Activated CD8-positive, alpha-beta memory T cell treated with anti-CD3 and anti-CD28 coated beads for 24 hours (primary cell): ENCODE data around the gene KIF23.

Source experiments
- DNase-seq: peaks from one replicate; pipeline ENCODE4 v3.0.0-alpha.2; 2020

The KIF23 gene

GRCh38 chr15:69395460-69395859, 18.7 kb upstream of the KIF23 start:
- DNase-seq: peak; percentile 51

- peak; percentile 53 for DNase-seq
These were observed 18.2 kb upstream of the KIF23 start for GRCh38 chr15:69395991-69396390.

GRCh38 chr15:69398491-69398891, 15.7 kb upstream of the KIF23 start:
- no peak for DNase-seq

- no peak for DNase-seq
These were observed 13.3 kb upstream of the KIF23 start for GRCh38 chr15:69400850-69401249.

- no peak for DNase-seq
These were observed 11.3 kb upstream of the KIF23 start for GRCh38 chr15:69402816-69403215.

DNA sequence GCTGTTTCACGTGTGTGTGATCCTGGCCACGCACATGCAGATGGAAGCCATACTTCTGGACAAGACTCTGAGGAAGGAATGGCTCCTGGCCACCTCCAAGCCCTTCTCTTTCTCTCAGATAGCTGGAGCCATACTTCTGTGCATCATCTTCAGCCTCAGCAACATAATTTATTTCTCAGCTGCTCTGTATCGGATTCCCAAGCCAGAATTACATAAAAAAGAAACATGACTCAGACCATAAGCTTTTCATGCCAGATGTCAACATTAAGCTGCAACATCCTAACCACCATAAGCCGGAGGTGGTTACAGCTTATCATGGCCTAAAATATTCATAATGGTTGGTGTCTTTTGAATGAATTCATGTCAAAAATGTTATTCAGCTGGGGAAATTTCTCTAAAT, 10.6 kb upstream of the KIF23 start:
- DNase-seq: no peak

- no peak for DNase-seq
These were observed 9.0 kb upstream of the KIF23 start for GRCh38 chr15:69405110-69405509.

- no peak for DNase-seq
These were observed 6.3 kb upstream of the KIF23 start for GRCh38 chr15:69407719-69408400.

DNA sequence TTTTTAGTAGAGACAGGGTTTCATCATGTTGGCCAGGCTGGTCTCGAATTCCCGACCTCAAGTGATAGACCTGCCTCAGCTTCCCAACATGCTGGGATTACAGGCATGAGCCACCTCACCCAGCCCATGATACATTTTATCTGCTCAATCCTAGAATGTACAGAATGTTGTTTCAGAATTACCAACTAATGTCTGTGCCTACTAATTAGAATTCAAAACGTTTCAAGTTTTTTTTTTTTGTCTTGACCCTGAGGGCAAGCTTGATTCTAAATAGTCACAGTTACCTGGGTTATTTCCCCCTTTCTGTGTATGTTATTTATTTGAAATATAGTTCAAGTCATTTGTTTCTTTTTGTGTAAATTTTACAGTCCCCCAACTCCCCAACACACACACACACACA, 5.3 kb upstream of the KIF23 start:
- DNase-seq: no peak

GRCh38 chr15:69410248-69410874, 3.8 kb upstream of the KIF23 start:
- DNase-seq: no peak

DNA sequence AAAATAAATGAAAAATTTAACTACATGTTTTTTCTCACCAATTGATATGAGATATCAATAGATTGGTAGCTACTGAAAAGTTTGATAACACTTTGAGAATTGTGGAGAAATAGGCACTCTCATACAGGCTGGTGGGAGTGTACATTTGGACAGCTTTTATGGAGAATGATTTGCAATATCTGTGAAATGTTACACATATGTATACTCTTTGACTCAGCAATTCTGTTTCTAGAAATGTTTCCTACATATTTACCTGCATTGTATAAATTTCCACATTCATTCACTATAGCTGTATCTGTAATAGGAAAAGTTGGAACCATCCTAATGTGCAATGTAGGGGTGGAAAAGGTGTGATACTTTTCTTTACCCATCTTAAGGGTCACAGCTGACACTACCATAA, 1.9 kb upstream of the KIF23 start:
- no peak for DNase-seq

DNA sequence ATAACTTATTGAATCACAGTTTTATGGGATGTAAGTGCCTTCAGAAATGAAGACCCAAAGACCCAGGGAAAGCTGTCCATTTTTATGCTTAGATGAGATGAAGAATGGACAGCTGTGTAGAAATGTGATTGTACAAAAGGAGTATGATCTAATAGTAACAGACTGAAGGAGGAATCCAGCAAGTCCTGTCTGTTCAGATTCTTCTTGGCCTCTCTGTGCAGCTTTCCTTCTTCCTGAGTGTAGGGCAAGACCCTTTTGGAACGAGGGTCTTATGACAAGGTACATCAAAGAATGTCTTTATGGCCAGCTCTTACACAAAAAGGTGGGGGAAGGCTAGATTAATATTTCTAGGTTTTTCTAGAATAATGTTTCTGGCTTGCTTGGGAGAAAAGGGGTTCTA, 1.4 kb upstream of the KIF23 start:
- DNase-seq: no peak

- no peak for DNase-seq
These were observed 585 bp downstream of the KIF23 start for GRCh38 chr15:69414701-69415167.

DNA sequence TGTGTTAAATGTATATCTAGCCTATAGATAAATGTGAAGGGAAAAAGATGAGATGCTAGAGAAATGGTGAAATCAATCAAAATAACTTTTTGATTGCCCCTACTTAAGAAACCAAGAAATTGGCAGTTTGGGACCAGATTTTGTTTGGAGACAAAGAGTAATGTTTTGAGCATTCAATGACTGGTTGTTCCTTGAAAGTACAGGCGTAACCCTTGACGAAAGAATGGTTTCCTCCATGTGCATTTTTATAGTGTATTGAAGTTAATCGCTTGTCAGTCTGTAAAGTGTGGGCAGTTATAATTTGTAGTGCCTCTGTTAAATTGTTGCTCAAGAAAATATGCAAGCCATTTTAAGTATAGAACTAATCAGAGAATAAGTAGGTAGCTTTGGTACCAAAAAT, 1.2 kb downstream of the KIF23 start:
- no peak for DNase-seq

- DNase-seq: no peak
These were observed 3.4 kb downstream of the KIF23 start for GRCh38 chr15:69417581-69417980.

DNA sequence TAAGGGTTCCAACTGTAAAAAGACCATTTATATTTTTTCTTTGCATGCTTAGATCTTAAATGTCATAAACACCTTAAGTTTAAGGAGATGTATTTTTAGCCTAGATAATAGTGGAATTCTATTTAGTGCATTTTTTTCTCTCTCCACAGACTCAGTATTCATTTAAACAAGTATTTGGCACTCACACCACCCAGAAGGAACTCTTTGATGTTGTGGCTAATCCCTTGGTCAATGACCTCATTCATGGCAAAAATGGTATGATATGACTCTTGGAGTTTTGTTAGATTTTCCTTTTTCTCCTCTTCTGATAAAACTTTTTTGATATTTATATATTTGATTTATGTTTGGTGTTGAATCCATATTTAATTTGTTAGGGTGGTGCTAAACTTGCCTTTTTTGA, 7.3 kb downstream of the KIF23 start:
- DNase-seq: no peak

- no peak for DNase-seq
These were observed 8.3 kb downstream of the KIF23 start for GRCh38 chr15:69422336-69422895.

DNA sequence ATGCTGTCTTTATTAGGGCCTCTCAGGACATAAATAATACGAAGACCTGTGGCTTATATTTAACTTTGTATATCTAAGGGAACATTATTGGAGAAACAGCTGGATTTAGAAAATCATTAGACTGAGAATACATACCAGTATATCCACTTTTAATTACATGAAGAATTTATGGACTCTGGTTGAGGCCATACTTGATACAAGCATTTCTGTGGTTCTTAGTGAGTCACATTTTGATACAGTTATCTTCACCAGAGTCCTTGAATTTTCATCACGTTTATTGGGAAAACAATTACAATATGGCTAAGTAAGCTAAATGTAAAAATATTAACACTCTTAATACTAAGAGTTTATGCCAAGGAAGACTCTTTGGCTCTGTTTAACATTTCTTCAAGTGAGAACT, 9.9 kb downstream of the KIF23 start:
- no peak for DNase-seq

GRCh38 chr15:69424748-69425413, 10.7 kb downstream of the KIF23 start:
- no peak for DNase-seq

DNA sequence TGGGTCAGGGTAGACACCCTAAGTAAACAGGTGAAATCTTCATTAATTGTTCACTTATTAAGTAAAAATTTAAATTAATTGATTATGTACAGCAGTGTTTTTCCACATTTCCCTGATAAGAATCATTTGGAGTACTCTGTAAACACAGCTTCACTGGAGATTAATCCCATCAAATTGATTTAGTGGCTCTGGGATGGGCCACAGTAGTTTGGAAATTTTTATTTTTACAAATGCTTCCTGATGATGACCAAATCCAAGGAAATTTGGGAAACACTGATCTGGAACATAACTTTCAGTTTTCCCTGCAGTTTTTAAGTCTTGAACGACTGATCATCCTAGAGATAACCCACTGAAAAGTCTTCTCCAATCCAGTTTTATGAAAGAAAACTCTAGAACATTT, 19.7 kb downstream of the KIF23 start:
- DNase-seq: no peak

DNA sequence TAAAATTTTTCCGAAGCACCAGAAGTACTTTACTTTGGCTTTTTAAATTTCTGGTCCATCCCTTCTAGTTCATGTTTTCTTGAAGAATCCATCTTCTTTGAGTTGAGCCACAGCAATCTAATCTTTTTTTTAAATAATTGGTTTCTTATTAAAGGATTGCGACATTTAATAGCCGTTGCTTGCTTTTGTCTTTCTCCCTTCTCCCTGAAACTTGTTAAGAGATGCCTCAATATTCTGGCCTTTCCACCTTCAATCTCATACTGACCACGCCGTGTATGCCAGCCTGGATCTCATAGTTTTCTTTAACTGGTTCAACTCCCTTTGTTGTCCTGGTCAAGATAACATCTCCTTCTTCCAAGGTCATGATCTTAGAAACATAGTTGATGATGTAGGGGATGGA, 20.1 kb downstream of the KIF23 start:
- no peak for DNase-seq

DNA sequence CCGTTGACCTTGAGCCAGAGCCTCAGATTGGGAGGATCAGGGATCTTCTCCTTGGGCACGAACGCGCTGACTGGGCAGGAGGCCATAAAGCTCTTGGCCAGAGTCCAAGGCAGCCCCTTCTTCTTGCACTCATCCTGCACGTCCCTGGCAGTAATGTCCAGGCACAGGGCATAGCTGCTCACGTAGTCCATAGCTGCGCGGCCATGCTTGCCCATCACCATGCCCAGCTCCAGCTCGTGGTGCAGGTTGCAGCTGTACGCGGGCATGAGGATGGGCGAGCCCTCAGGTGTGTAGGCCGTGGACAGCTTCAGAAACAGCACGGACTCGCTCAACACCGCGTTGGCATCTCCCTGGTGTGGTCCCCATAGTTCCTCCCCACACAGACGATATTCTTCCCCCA, 20.5 kb downstream of the KIF23 start:
- no peak for DNase-seq

- DNase-seq: no peak
These were observed 21.8 kb downstream of the KIF23 start for GRCh38 chr15:69435985-69436384.

DNA sequence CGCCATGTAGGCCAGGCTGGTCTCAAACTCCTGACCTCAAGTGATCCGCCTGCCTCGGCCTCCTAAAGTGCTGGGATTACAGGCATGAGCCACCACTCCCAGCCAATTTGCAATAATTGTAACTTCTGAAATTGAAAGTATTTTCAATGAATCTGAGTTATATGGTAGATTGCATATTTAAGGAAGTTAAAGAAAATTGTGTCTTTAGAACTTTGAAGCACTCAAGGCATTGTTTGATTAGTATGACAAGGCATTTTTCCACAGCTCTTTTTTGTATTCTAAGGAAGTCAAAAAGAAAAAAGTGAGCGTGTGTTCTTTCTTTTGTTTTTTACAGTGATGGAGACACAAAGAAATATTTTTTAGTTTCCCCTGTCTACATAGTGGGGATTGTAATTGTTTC, 22.8 kb downstream of the KIF23 start:
- no peak for DNase-seq
